H1 (cell line): ENCODE results near the gene EMC1. TPM values are rescaled to one million over a fixed set of nuclear protein-coding genes. Genes with fewer than 3 reads are reported as not detected.

ENCODE experiments used
- CTCF ChIA-PET: fragments of 300-600 bp; sonication (Branson Sonifier 250); formaldehyde crosslinking; loops from one replicate; lab custom pipeline; 2021; ENCODE audit not compliant: partially characterized antibody; lab: Charles Lee
- POLR2A ChIA-PET: fragments of 300-600 bp; sonication (Branson Sonifier 250); formaldehyde crosslinking; loops from one replicate; lab custom pipeline; 2021; ENCODE audit warnings: inconsistent platforms; ENCODE audit not compliant: partially characterized antibody; lab: Charles Lee
- DNase-seq, 2 experiments: peaks; one replicate each; pipeline versions ENCODE4 v3.0.0 to v3.0.0-alpha.2; 2010 to 2022; ENCODE audit warnings: low spot score in 2 of 2, low read depth in 1 of 2, mixed read lengths in 1 of 2
- FAIRE-seq: peaks from 2 replicates; lab custom pipeline; 2011; peaks lifted over from hg19 to GRCh38; lab: Jason Lieb, UNC
- H2AFZ ChIP-seq: 2 replicates; pipeline ENCODE4 v1.8.1; 2012; ENCODE audit warnings: low read length, inconsistent platforms
- H2AK5ac ChIP-seq: 2 replicates; pipeline ENCODE4 v1.6.1; 2013; ENCODE audit warnings: low read depth, low read length
- H2BK120ac ChIP-seq: replicated peaks from 2 replicates; pipeline ENCODE3; 2013; ENCODE audit warnings: low read depth, low read length, inconsistent platforms
- H2BK12ac ChIP-seq: 2 replicates; pipeline ENCODE4 v1.6.1; 2013; ENCODE audit warnings: low read depth, low read length
- H2BK15ac ChIP-seq: 2 replicates; pipeline ENCODE4 v1.6.1; 2013; ENCODE audit warnings: low read length
- H2BK20ac ChIP-seq: 2 replicates; pipeline ENCODE4 v1.6.1; 2013; ENCODE audit warnings: low read length
- H2BK5ac ChIP-seq: 2 replicates; pipeline ENCODE4 v1.6.1; 2013; ENCODE audit warnings: low read depth, low read length
- H3K14ac ChIP-seq: 2 replicates; pipeline ENCODE4 v1.6.1; 2013; ENCODE audit warnings: inconsistent platforms; ENCODE audit not compliant: insufficient read length
- H3K18ac ChIP-seq: 2 replicates; pipeline ENCODE4 v1.6.1; 2013; ENCODE audit warnings: low read length; ENCODE audit errors: extremely low read depth
- H3K23ac ChIP-seq: 2 replicates; pipeline ENCODE4 v1.6.1; 2013; ENCODE audit warnings: inconsistent platforms; ENCODE audit not compliant: insufficient read length
- H3K23me2 ChIP-seq: 2 replicates; pipeline ENCODE4 v1.6.1; 2013; ENCODE audit warnings: low read depth, low read length
- H3K27ac ChIP-seq: 2 replicates; pipeline ENCODE4 v1.6.1; 2011; ENCODE audit warnings: low read depth, low read length, inconsistent platforms
- H3K27me3 ChIP-seq, 4 experiments: replicated peaks in 1 of 4; 1 replicate in 1 of 4; 2 replicates in 3 of 4; pipeline versions ENCODE4 v1.6.1 to v1.8.1; 2011 to 2013; ENCODE audit warnings: low read length in 3 of 4, mild to moderate bottlenecking in 3 of 4, inconsistent platforms in 2 of 4, mixed read lengths in 2 of 4, moderate library complexity in 1 of 4; ENCODE audit not compliant: control insufficient read depth in 3 of 4, insufficient read depth in 3 of 4; ENCODE audit errors: extremely low read depth in 1 of 4
- H3K36me3 ChIP-seq, 4 experiments: 2 replicates each; pipeline versions ENCODE4 v1.6.1 to v1.8.1; 2011 to 2013; ENCODE audit warnings: mild to moderate bottlenecking in 4 of 4, low read length in 3 of 4, moderate library complexity in 2 of 4, control low read depth in 1 of 4, inconsistent platforms in 1 of 4; ENCODE audit not compliant: insufficient read depth in 4 of 4, control insufficient read depth in 2 of 4
- H3K4ac ChIP-seq: replicated peaks from 2 replicates; pipeline ENCODE3; 2013; ENCODE audit warnings: low read length, low read depth, mixed read lengths, inconsistent platforms; ENCODE audit not compliant: insufficient read length
- H3K4me1 ChIP-seq, 4 experiments: replicated peaks in 1 of 4; 1 replicate in 1 of 4; 2 replicates in 3 of 4; pipeline versions ENCODE4 v1.6.1 to v1.8.1; 2011 to 2013; ENCODE audit warnings: low read length in 3 of 4, inconsistent platforms in 2 of 4, mixed read lengths in 1 of 4; ENCODE audit not compliant: insufficient read depth in 4 of 4, control insufficient read depth in 3 of 4
- H3K4me2 ChIP-seq, 2 experiments: 2 replicates each; pipeline versions ENCODE4 v1.6.1 to v1.8.1; 2011 to 2013; ENCODE audit warnings: low read depth in 2 of 2, low read length in 2 of 2, control low read depth in 1 of 2, inconsistent platforms in 1 of 2, mild to moderate bottlenecking in 1 of 2; ENCODE audit not compliant: insufficient read depth in 1 of 2
- H3K4me3 ChIP-seq, 4 experiments: fragments of 200-600, 300-600 bp in 1 of 4; sonication (generic), shearing (Covaris generic), sonication (Bioruptor Twin) in 1 of 4; 2 replicates each; pipeline versions ENCODE4 v1.5.1 to v1.8.1; 2011 to 2016; ENCODE audit warnings: low read length in 4 of 4, low read depth in 3 of 4, control low read depth in 2 of 4, inconsistent platforms in 2 of 4, mild to moderate bottlenecking in 2 of 4, mixed read lengths in 1 of 4, moderate library complexity in 1 of 4; ENCODE audit not compliant: insufficient read depth in 2 of 4; ENCODE audit errors: extremely low read depth in 1 of 4
- H3K56ac ChIP-seq: replicated peaks from 2 replicates; pipeline ENCODE3; 2013; ENCODE audit warnings: low read depth, mild to moderate bottlenecking, mixed read lengths, low read length, inconsistent platforms; ENCODE audit not compliant: insufficient read length
- H3K79me1 ChIP-seq: 2 replicates; pipeline ENCODE4 v1.6.1; 2013; ENCODE audit warnings: low read depth, low read length, control low read depth
- H3K79me2 ChIP-seq, 2 experiments: 2 replicates each; pipeline versions ENCODE4 v1.6.1 to v1.8.1; 2012 to 2013; ENCODE audit warnings: low read length in 2 of 2, mild to moderate bottlenecking in 2 of 2, inconsistent platforms in 1 of 2; ENCODE audit not compliant: insufficient read depth in 2 of 2, control insufficient read depth in 1 of 2
- H3K9ac ChIP-seq, 4 experiments: replicated peaks in 1 of 4; 1 replicate in 1 of 4; 2 replicates in 3 of 4; pipeline versions ENCODE4 v1.6.1 to v1.8.1; 2011 to 2013; ENCODE audit warnings: low read depth in 3 of 4, low read length in 3 of 4, control low read depth in 2 of 4, mild to moderate bottlenecking in 2 of 4, moderate library complexity in 2 of 4, inconsistent platforms in 1 of 4; ENCODE audit errors: extremely low read depth in 1 of 4
- H3K9me3 ChIP-seq, 2 experiments: 2 replicates each; pipeline versions ENCODE4 v1.6.1 to v1.8.1; 2012 to 2013; ENCODE audit warnings: mild to moderate bottlenecking in 2 of 2, moderate library complexity in 2 of 2, control low read depth in 1 of 2, inconsistent platforms in 1 of 2, low read depth in 1 of 2, low read length in 1 of 2, mixed read lengths in 1 of 2; ENCODE audit not compliant: insufficient read depth in 2 of 2
- H4K20me1 ChIP-seq, 2 experiments: replicated peaks in 1 of 2; 2 replicates each; pipeline versions ENCODE3 to v1.8.1; 2011 to 2013; ENCODE audit warnings: inconsistent platforms in 2 of 2, low read length in 2 of 2, mild to moderate bottlenecking in 1 of 2; ENCODE audit not compliant: insufficient read depth in 2 of 2, control insufficient read depth in 1 of 2
- H4K5ac ChIP-seq: 2 replicates; pipeline ENCODE4 v1.6.1; 2013; ENCODE audit warnings: low read length, low read depth, mixed read lengths, inconsistent platforms; ENCODE audit not compliant: insufficient read length
- H4K8ac ChIP-seq: 2 replicates; pipeline ENCODE4 v1.8.0; 2013; ENCODE audit warnings: mild to moderate bottlenecking, moderate library complexity, low read length, inconsistent platforms; ENCODE audit not compliant: insufficient read depth; ENCODE audit errors: extremely low read depth
- H4K91ac ChIP-seq: replicated peaks from 2 replicates; pipeline ENCODE3; 2013; ENCODE audit warnings: low read length, mixed read lengths, inconsistent platforms; ENCODE audit not compliant: insufficient read length
- ASH2L ChIP-seq: fragments of 200-600, 300-600 bp; sonication (generic); IDR thresholded peaks from one replicate; pipeline ENCODE4 v1.7.1; 2017; ENCODE audit warnings: low read length
- BRCA1 ChIP-seq: IDR thresholded peaks from 2 replicates; pipeline ENCODE4 v1.6.1; 2012; ENCODE audit warnings: low read depth, low read length, improper control_type of control experiment
- EP300 ChIP-seq, 2 experiments: IDR thresholded peaks; 1 replicate in 1 of 2; 2 replicates in 1 of 2; pipeline ENCODE4 v1.6.1; 2011 to 2012; ENCODE audit warnings: low read depth in 2 of 2, low read length in 2 of 2, mild to moderate bottlenecking in 2 of 2, borderline replicate concordance in 1 of 2, inconsistent platforms in 1 of 2, moderate library complexity in 1 of 2
- GABPA ChIP-seq: IDR thresholded peaks from 2 replicates; pipeline ENCODE4 v1.6.1; 2011; ENCODE audit warnings: mild to moderate bottlenecking, low read length, moderate library complexity, borderline replicate concordance; ENCODE audit not compliant: insufficient read depth
- PHF8 ChIP-seq: fragments of 200-600 bp; sonication (generic); conservative IDR thresholded peaks from 2 replicates; pipeline ENCODE4 v1.7.1; 2012; ENCODE audit warnings: low read depth, mild to moderate bottlenecking, inconsistent platforms, low read length, moderate library complexity
- SAP30 ChIP-seq: fragments of 300-600 bp; sonication (generic); IDR thresholded peaks from 2 replicates; pipeline ENCODE4 v1.7.1; 2012; ENCODE audit warnings: low read length, moderate library complexity, mild to moderate bottlenecking, inconsistent platforms; ENCODE audit not compliant: insufficient read depth, insufficient replicate concordance
- SIRT6 ChIP-seq: IDR thresholded peaks from one replicate; pipeline ENCODE4 v1.7.1; 2012; ENCODE audit warnings: low read length, inconsistent platforms
- SRF ChIP-seq: IDR thresholded peaks from 2 replicates; pipeline ENCODE4 v1.6.1; 2011; ENCODE audit warnings: mild to moderate bottlenecking, low read depth, low read length, moderate library complexity
- polyA plus RNA-seq, 7 experiments: library from polyadenylated mRNA; depleted of rRNA in 3 of 7; stranded (reverse) in 5 of 7; unstranded in 2 of 7; fragments of >200 nt in 5 of 7; fragments of 200-250 nt in 2 of 7; gene quantifications; 1 replicate in 5 of 7; 2 replicates in 1 of 7; 4 replicates in 1 of 7; pipeline versions ENCODE4 v1.2.1 to v1.2.3, GENCODE V29; 2011 to 2013; ENCODE audit warnings: missing spikeins in 2 of 7, mixed read lengths in 2 of 7
- total RNA-seq: library from RNA; stranded (reverse); fragmentation: NEBNext Ultra II Directional; extraction: Animal tissue kit (Norgen Biotek cat#: 25700); gene quantifications from 2 replicates; pipeline ENCODE4 v1.2.1, GENCODE V29; 2021

The EMC1 gene
- total and polyA plus RNA-seq, 2 of the 8 experiments (the other 6 are each of a cell fraction or from before 2014, with no cell fraction given), result 51.0 to 53.5 TPM

GRCh38 chr1:19212167-19212566 is 39.2 kb downstream of the EMC1 start:
- POLR2A ChIA-PET, result interaction anchor here (0.6 to 1.6 kb wide), 3 partner anchors 12 to 78 kb away, joined by 3 to 6 read pairs (median 4); no protein-coding TSS in a partner anchor
- Histone ChIP-seq H3K36me3 (peaks cover 2 to 7% (median 3%) of the 10 kb centered on the region in 4 experiments; a peak in 3 of 8 replicates), H3K18ac (no peak overlapping the region), H2BK120ac (no peak overlapping the region), H2BK20ac (no peak overlapping the region), H3K27me3 (no peaks in the 10 kb centered on the region), H2BK5ac (no peak overlapping the region), H3K9me3 (no peaks in the 10 kb centered on the region), H3K4me2 (no peak overlapping the region; a peak in 1 of 4 replicates), H3K4me1 (peaks cover 0 to 8% (median 0%) of the 10 kb centered on the region in 4 experiments; a peak in 3 of 7 replicates), H2AK5ac (no peak overlapping the region), H2BK15ac (no peak overlapping the region), H3K79me2 (peaks cover 25 to 64% of the 10 kb centered on the region in 2 experiments), H4K8ac (no peak overlapping the region), H3K27ac (no peak overlapping the region), H4K91ac (no peak overlapping the region), H3K4me3 (no peak overlapping the region), H4K5ac (no peak overlapping the region), H3K23ac (no peak overlapping the region), H3K14ac (no peak overlapping the region), H3K56ac (no peak overlapping the region), H3K23me2 (peaks cover 9% of the 10 kb centered on the region), H3K9ac (no peak overlapping the region), H2AFZ (no peak overlapping the region), H3K4ac (no peak overlapping the region), H4K20me1 (peaks cover 4 to 16% of the 10 kb centered on the region in 2 experiments), H3K79me1 (peaks cover 5% of the 10 kb centered on the region; the same call in 1 of the 2 replicates), H2BK12ac (no peak overlapping the region)
- no peak for DNase-seq
- no peak for FAIRE-seq
- TF ChIP-seq PHF8 (no peak), SRF (no peak), ASH2L (no peak), SAP30 (no peak), EP300 (IDR thresholded peaks at IDR 0.05; ENCODE audit: borderline replicate concordance in 1 of 2, low read depth in 2 of 2, low read length in 2 of 2) (no peak), SIRT6 (no peak), BRCA1 (no peak), GABPA (no peak)
- CTCF ChIA-PET, result interaction anchor here (1.0 to 1.3 kb wide), 4 partner anchors 11 to 32 kb away, joined by 3 to 5 read pairs (median 3); no protein-coding TSS in a partner anchor
